ENCODE data around the gene CEP85. TPM values are rescaled to one million over a fixed set of nuclear protein-coding genes. Genes with fewer than 3 reads are reported as not detected.

Gene CEP85
- total and polyA plus RNA-seq, 2 donors, result 9.7 to 18.7 TPM

- peaks cover 0 to 3% of the 10 kb centered on the region in 2 donors for H3K9me3 ChIP-seq (ENCODE audit: control insufficient read depth in 2 of 2, insufficient read depth in 1 of 2, low read length in 1 of 2)
- peak in 1 of 9 donors; percentile 37 for DNase-seq (ENCODE audit: low read depth in 6 of 9, low spot score in 9 of 9)
- H3K4me1 ChIP-seq (ENCODE audit: control insufficient read depth in 2 of 2, insufficient read depth in 2 of 2, low read length in 2 of 2), result peaks cover 33 to 86% of the 10 kb centered on the region in 2 donors
- WGBS, result 49% methylated on average over 9 of the region's 9 CpGs
- H3K27ac ChIP-seq (ENCODE audit: low read depth in 1 of 2, low read length in 1 of 2), result peak overlapping the region; percentile 81 to 95
- peak overlapping the region; percentile 84 to 87 for H3K4me3 ChIP-seq (ENCODE audit: low read length in 2 of 2)
- H3K36me3 ChIP-seq (ENCODE audit: control insufficient read depth in 2 of 2, insufficient read depth in 2 of 2, low read length in 1 of 2), result peaks cover 45 to 68% of the 10 kb centered on the region in 2 donors
- no peaks in the 10 kb centered on the region for H3K27me3 ChIP-seq (ENCODE audit: control insufficient read depth in 2 of 2, insufficient read depth in 1 of 2, low read length in 1 of 2)
Measured at GRCh38 chr1:26278724-26279455, 44.9 kb downstream of the CEP85 start.

GRCh38 chr1:26279456-26280332 is 45.7 kb downstream of the CEP85 start, which contains the start of gene SH3BGRL3:
Gene SH3BGRL3, plus strand, starts transcription at chr1:26280086. Its CDS starts 70 bp downstream, at chr1:26280156.
- DNase-seq (ENCODE audit: low read depth in 6 of 9, low spot score in 9 of 9), result peak in 6 of 9 donors; percentile 65 to 91 (median 80)
- 1% methylated on average over 66 of the region's 66 CpGs for WGBS
- Histone ChIP-seq H3K4me1 (ENCODE audit: control insufficient read depth in 2 of 2, insufficient read depth in 2 of 2, low read length in 2 of 2) (peaks cover 41 to 91% of the 10 kb centered on the region in 2 donors), H3K27me3 (ENCODE audit: control insufficient read depth in 2 of 2, insufficient read depth in 1 of 2, low read length in 1 of 2) (no peaks in the 10 kb centered on the region), H3K9me3 (ENCODE audit: control insufficient read depth in 2 of 2, insufficient read depth in 1 of 2, low read length in 1 of 2) (peaks cover 0 to 3% of the 10 kb centered on the region in 2 donors), H3K36me3 (ENCODE audit: control insufficient read depth in 2 of 2, insufficient read depth in 2 of 2, low read length in 1 of 2) (peaks cover 41 to 70% of the 10 kb centered on the region in 2 donors), H3K4me3 (ENCODE audit: low read length in 2 of 2) (peak within 1 kb of the TSS; percentile 84 to 87), H3K27ac (ENCODE audit: low read depth in 1 of 2, low read length in 1 of 2) (peak within 1 kb of the TSS; percentile 81 to 95)

DNA sequence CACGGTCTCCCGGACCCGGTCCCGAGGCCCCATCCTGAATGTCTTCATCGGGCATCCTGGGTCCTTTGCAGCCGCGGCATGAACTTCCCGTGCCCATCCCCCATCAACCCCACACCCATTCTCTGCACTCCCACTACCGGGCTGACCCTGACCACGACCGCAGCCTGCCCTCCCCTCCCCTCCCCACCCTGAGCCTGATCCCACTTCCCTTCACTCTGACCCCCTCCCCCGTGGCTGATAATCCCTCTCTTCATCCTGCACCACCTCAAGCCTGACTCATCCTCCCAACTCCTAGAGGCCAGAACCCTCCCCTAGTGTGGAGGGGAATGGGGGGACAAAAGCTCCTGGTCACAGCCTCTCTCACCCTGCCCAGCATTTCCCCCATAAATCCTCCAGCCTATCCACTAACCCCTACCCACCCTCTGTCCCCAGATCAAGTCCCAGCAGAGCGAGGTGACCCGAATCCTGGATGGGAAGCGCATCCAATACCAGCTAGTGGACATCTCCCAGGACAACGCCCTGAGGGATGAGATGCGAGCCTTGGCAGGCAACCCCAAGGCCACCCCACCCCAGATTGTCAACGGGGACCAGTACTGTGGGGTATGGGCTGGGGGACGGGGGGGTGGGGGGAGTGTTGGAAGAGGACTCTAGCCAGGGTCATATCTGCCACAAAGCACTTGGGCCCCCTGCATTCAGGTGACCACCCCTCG is 46.5 kb downstream of the CEP85 start:
- peaks cover 0 to 3% of the 10 kb centered on the region in 2 donors for H3K9me3 ChIP-seq (ENCODE audit: control insufficient read depth in 2 of 2, insufficient read depth in 1 of 2, low read length in 1 of 2)
- H3K4me3 ChIP-seq (ENCODE audit: low read length in 2 of 2), result peak overlapping the region; percentile 84 to 87
- peaks cover 48 to 93% of the 10 kb centered on the region in 2 donors for H3K4me1 ChIP-seq (ENCODE audit: control insufficient read depth in 2 of 2, insufficient read depth in 2 of 2, low read length in 2 of 2)
- peak overlapping the region; percentile 81 to 95 for H3K27ac ChIP-seq (ENCODE audit: low read depth in 1 of 2, low read length in 1 of 2)
- peak in 1 of 9 donors; percentile 33 for DNase-seq (ENCODE audit: low read depth in 6 of 9, low spot score in 9 of 9)
- WGBS, result 37% methylated on average over 20 of the region's 20 CpGs
- peaks cover 41 to 63% of the 10 kb centered on the region in 2 donors for H3K36me3 ChIP-seq (ENCODE audit: control insufficient read depth in 2 of 2, insufficient read depth in 2 of 2, low read length in 1 of 2)
- H3K27me3 ChIP-seq (ENCODE audit: control insufficient read depth in 2 of 2, insufficient read depth in 1 of 2, low read length in 1 of 2), result no peaks in the 10 kb centered on the region

DNA sequence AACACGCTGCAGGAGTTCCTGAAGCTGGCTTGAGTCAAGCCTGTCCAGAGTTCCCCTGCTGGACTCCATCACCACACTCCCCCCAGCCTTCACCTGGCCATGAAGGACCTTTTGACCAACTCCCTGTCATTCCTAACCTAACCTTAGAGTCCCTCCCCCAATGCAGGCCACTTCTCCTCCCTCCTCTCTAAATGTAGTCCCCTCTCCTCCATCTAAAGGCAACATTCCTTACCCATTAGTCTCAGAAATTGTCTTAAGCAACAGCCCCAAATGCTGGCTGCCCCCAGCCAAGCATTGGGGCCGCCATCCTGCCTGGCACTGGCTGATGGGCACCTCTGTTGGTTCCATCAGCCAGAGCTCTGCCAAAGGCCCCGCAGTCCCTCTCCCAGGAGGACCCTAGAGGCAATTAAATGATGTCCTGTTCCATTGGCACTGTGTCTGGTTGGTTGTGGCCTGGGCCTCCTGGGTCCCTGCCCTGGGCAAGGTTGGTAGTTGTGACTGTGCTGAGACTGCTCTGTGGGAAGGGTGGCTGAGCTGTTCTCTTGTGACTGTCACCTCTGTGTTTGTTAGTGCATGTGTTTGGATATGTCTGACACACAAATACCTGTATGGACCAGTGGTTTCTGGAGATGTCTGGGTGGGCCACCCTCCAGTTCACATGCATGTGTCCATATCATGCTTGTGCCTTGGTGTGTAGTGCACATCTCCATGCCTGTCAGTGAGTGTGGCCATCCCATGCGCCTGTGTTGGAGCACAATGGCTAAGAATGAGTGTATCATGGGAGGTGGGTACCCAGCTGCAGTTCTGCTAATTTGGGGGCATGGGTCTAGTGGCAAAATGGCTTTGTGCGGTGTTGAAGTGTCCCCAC is 47.3 kb downstream of the CEP85 start:
- H3K9me3 ChIP-seq (ENCODE audit: control insufficient read depth in 2 of 2, insufficient read depth in 1 of 2, low read length in 1 of 2), result peaks cover 0 to 3% of the 10 kb centered on the region in 2 donors
- peaks cover 36 to 56% of the 10 kb centered on the region in 2 donors for H3K36me3 ChIP-seq (ENCODE audit: control insufficient read depth in 2 of 2, insufficient read depth in 2 of 2, low read length in 1 of 2)
- no peak for DNase-seq (ENCODE audit: low read depth in 6 of 9, low spot score in 9 of 9)
- H3K4me3 ChIP-seq (ENCODE audit: low read length in 2 of 2), result peak overlapping the region; percentile 1 to 87
- WGBS, result 96% methylated on average over 5 of the region's 5 CpGs
- peaks cover 53 to 93% of the 10 kb centered on the region in 2 donors for H3K4me1 ChIP-seq (ENCODE audit: control insufficient read depth in 2 of 2, insufficient read depth in 2 of 2, low read length in 2 of 2)
- H3K27me3 ChIP-seq (ENCODE audit: control insufficient read depth in 2 of 2, insufficient read depth in 1 of 2, low read length in 1 of 2), result no peaks in the 10 kb centered on the region
- H3K27ac ChIP-seq (ENCODE audit: low read depth in 1 of 2, low read length in 1 of 2), result peak overlapping the region in 1 of 2 donors; percentile 45

GRCh38 chr1:26281971-26282370 is 48.0 kb downstream of the CEP85 start:
- Histone ChIP-seq H3K36me3 (ENCODE audit: control insufficient read depth in 2 of 2, insufficient read depth in 2 of 2, low read length in 1 of 2) (peaks cover 30 to 50% of the 10 kb centered on the region in 2 donors), H3K4me3 (ENCODE audit: low read length in 2 of 2) (no peak overlapping the region), H3K9me3 (ENCODE audit: control insufficient read depth in 2 of 2, insufficient read depth in 1 of 2, low read length in 1 of 2) (peaks cover 0 to 3% of the 10 kb centered on the region in 2 donors), H3K27me3 (ENCODE audit: control insufficient read depth in 2 of 2, insufficient read depth in 1 of 2, low read length in 1 of 2) (no peaks in the 10 kb centered on the region), H3K4me1 (ENCODE audit: control insufficient read depth in 2 of 2, insufficient read depth in 2 of 2, low read length in 2 of 2) (peaks cover 56 to 93% of the 10 kb centered on the region in 2 donors), H3K27ac (ENCODE audit: low read depth in 1 of 2, low read length in 1 of 2) (no peak overlapping the region)
- 82% methylated on average over 15 of the region's 15 CpGs for WGBS
- DNase-seq (ENCODE audit: low read depth in 6 of 9, low spot score in 9 of 9), result no peak

GRCh38 chr1:26282401-26282918 is 48.5 kb downstream of the CEP85 start:
- no peak overlapping the region for H3K27ac ChIP-seq (ENCODE audit: low read depth in 1 of 2, low read length in 1 of 2)
- H3K27me3 ChIP-seq (ENCODE audit: control insufficient read depth in 2 of 2, insufficient read depth in 1 of 2, low read length in 1 of 2), result no peaks in the 10 kb centered on the region
- 88% methylated on average over 22 of the region's 22 CpGs for WGBS
- no peak for DNase-seq (ENCODE audit: low read depth in 6 of 9, low spot score in 9 of 9)
- peaks cover 25 to 45% of the 10 kb centered on the region in 2 donors for H3K36me3 ChIP-seq (ENCODE audit: control insufficient read depth in 2 of 2, insufficient read depth in 2 of 2, low read length in 1 of 2)
- no peak overlapping the region for H3K4me3 ChIP-seq (ENCODE audit: low read length in 2 of 2)
- peaks cover 60 to 93% of the 10 kb centered on the region in 2 donors for H3K4me1 ChIP-seq (ENCODE audit: control insufficient read depth in 2 of 2, insufficient read depth in 2 of 2, low read length in 2 of 2)
- H3K9me3 ChIP-seq (ENCODE audit: control insufficient read depth in 2 of 2, insufficient read depth in 1 of 2, low read length in 1 of 2), result peaks cover 0 to 3% of the 10 kb centered on the region in 2 donors

DNA sequence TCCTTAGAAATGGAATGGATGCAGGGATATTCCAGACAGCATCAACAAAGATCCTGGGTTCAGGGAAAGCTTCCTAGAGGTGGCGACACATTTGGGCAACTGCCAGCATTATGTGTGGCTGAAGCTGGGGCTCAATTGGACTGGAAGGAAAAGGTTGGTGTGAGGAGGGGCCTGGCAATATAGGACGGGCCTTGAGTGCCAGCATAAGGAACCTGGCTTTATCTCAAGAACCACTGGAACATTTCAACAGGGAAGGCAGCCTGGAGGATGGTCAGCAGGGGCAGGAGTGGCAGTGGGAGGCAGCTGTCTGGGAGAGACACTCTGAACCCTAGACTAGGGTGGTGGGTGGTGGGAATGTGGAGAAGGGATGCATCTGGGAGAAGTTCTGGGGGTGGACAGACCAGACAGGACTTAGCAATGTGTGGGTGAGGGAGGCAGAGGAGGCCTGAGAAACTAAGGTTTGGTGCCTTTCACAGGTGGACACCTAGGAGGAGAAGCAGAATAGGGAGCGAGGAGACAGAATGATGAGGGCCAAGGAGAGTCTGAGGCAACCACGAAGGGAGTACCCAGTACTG is 49.4 kb downstream of the CEP85 start:
- no peaks in the 10 kb centered on the region for H3K27me3 ChIP-seq (ENCODE audit: control insufficient read depth in 2 of 2, insufficient read depth in 1 of 2, low read length in 1 of 2)
- no peak for DNase-seq (ENCODE audit: low read depth in 6 of 9, low spot score in 9 of 9)
- H3K36me3 ChIP-seq (ENCODE audit: control insufficient read depth in 2 of 2, insufficient read depth in 2 of 2, low read length in 1 of 2), result peaks cover 20 to 39% of the 10 kb centered on the region in 2 donors
- peaks cover 68 to 93% of the 10 kb centered on the region in 2 donors for H3K4me1 ChIP-seq (ENCODE audit: control insufficient read depth in 2 of 2, insufficient read depth in 2 of 2, low read length in 2 of 2)
- 97% methylated on average over 4 of the region's 4 CpGs for WGBS
- H3K27ac ChIP-seq (ENCODE audit: low read depth in 1 of 2, low read length in 1 of 2), result peak overlapping the region; percentile 94 to 99
- peaks cover 0 to 3% of the 10 kb centered on the region in 2 donors for H3K9me3 ChIP-seq (ENCODE audit: control insufficient read depth in 2 of 2, insufficient read depth in 1 of 2, low read length in 1 of 2)
- no peak overlapping the region for H3K4me3 ChIP-seq (ENCODE audit: low read length in 2 of 2)

All from thymus (tissue), 11 donors.